ENCODE data around the gene COL8A1.
"Not testable (repeated sequence)": the region's sequence is repeated elsewhere in the genome, so short reads cannot be mapped to it uniquely, and the experiment has no call there.

COL8A1 gene

GRCh38 chr3:99638167-99638948 is at the start of gene COL8A1:
TSS of gene COL8A1 (plus strand) at chr3:99638594. CDS start at chr3:99790683, 152,089 bp downstream.
- Histone ChIP-seq H3K36me3 (ENCODE audit: control insufficient read depth, insufficient read depth, low read length) (no peaks in the 10 kb centered on the region), H3K27me3 (ENCODE audit: control insufficient read depth, insufficient read depth, low read length) (peaks cover 55% of the 10 kb centered on the region), H3K9me3 (ENCODE audit: control insufficient read depth, insufficient read depth, low read length) (no peaks in the 10 kb centered on the region), H3K4me3 (ENCODE audit: low read depth, low read length) (peak within 1 kb of the TSS; percentile 85), H3K9ac (ENCODE audit: low read depth, low read length) (no peak within 1 kb of the TSS), H3K4me1 (ENCODE audit: control insufficient read depth, insufficient read depth, low read length) (peaks cover 18% of the 10 kb centered on the region)

GRCh38 chr3:99589168-99589567 is 49.2 kb upstream of the COL8A1 start:
- not testable (repeated sequence) for H3K9ac ChIP-seq (ENCODE audit: low read depth, low read length); H3K36me3 ChIP-seq (ENCODE audit: control insufficient read depth, insufficient read depth, low read length); H3K4me1 ChIP-seq (ENCODE audit: control insufficient read depth, insufficient read depth, low read length); H3K4me3 ChIP-seq (ENCODE audit: low read depth, low read length); H3K9me3 ChIP-seq (ENCODE audit: control insufficient read depth, insufficient read depth, low read length); H3K27me3 ChIP-seq (ENCODE audit: control insufficient read depth, insufficient read depth, low read length)

- Histone ChIP-seq H3K9me3 (ENCODE audit: control insufficient read depth, insufficient read depth, low read length) (no peaks in the 10 kb centered on the region), H3K27me3 (ENCODE audit: control insufficient read depth, insufficient read depth, low read length) (no peaks in the 10 kb centered on the region), H3K36me3 (ENCODE audit: control insufficient read depth, insufficient read depth, low read length) (no peaks in the 10 kb centered on the region), H3K4me1 (ENCODE audit: control insufficient read depth, insufficient read depth, low read length) (peaks cover 7% of the 10 kb centered on the region), H3K4me3 (ENCODE audit: low read depth, low read length) (no peak overlapping the region), H3K9ac (ENCODE audit: low read depth, low read length) (no peak overlapping the region)
Observed at GRCh38 chr3:99599894-99600293, 38.5 kb upstream of the COL8A1 start.

- Histone ChIP-seq H3K4me3 (ENCODE audit: low read depth, low read length) (no peak overlapping the region), H3K4me1 (ENCODE audit: control insufficient read depth, insufficient read depth, low read length) (peaks cover 7% of the 10 kb centered on the region), H3K9ac (ENCODE audit: low read depth, low read length) (no peak overlapping the region), H3K36me3 (ENCODE audit: control insufficient read depth, insufficient read depth, low read length) (no peaks in the 10 kb centered on the region), H3K9me3 (ENCODE audit: control insufficient read depth, insufficient read depth, low read length) (no peaks in the 10 kb centered on the region), H3K27me3 (ENCODE audit: control insufficient read depth, insufficient read depth, low read length) (no peaks in the 10 kb centered on the region)
Observed at GRCh38 chr3:99601515-99601914, 36.9 kb upstream of the COL8A1 start.

- Histone ChIP-seq H3K27me3 (ENCODE audit: control insufficient read depth, insufficient read depth, low read length) (no peaks in the 10 kb centered on the region), H3K36me3 (ENCODE audit: control insufficient read depth, insufficient read depth, low read length) (no peaks in the 10 kb centered on the region), H3K9ac (ENCODE audit: low read depth, low read length) (no peak overlapping the region), H3K4me3 (ENCODE audit: low read depth, low read length) (no peak overlapping the region), H3K4me1 (ENCODE audit: control insufficient read depth, insufficient read depth, low read length) (peaks cover 7% of the 10 kb centered on the region), H3K9me3 (ENCODE audit: control insufficient read depth, insufficient read depth, low read length) (no peaks in the 10 kb centered on the region)
Observed at GRCh38 chr3:99602183-99602582, 36.2 kb upstream of the COL8A1 start.

GRCh38 chr3:99607151-99607550 is 31.2 kb upstream of the COL8A1 start:
- Histone ChIP-seq H3K4me1 (ENCODE audit: control insufficient read depth, insufficient read depth, low read length) (peaks cover under 1% of the 10 kb centered on the region), H3K9ac (ENCODE audit: low read depth, low read length) (no peak overlapping the region), H3K27me3 (ENCODE audit: control insufficient read depth, insufficient read depth, low read length) (no peaks in the 10 kb centered on the region), H3K4me3 (ENCODE audit: low read depth, low read length) (no peak overlapping the region), H3K36me3 (ENCODE audit: control insufficient read depth, insufficient read depth, low read length) (no peaks in the 10 kb centered on the region), H3K9me3 (ENCODE audit: control insufficient read depth, insufficient read depth, low read length) (no peaks in the 10 kb centered on the region)

GRCh38 chr3:99614768-99615167 is 23.6 kb upstream of the COL8A1 start:
- no peaks in the 10 kb centered on the region for H3K27me3 ChIP-seq (ENCODE audit: control insufficient read depth, insufficient read depth, low read length)
- no peak overlapping the region for H3K9ac ChIP-seq (ENCODE audit: low read depth, low read length)
- no peaks in the 10 kb centered on the region for H3K9me3 ChIP-seq (ENCODE audit: control insufficient read depth, insufficient read depth, low read length)
- no peaks in the 10 kb centered on the region for H3K4me1 ChIP-seq (ENCODE audit: control insufficient read depth, insufficient read depth, low read length)
- H3K4me3 ChIP-seq (ENCODE audit: low read depth, low read length) = no peak overlapping the region
- H3K36me3 ChIP-seq (ENCODE audit: control insufficient read depth, insufficient read depth, low read length) = no peaks in the 10 kb centered on the region

GRCh38 chr3:99620077-99620767 is 18.2 kb upstream of the COL8A1 start:
- H3K27me3 ChIP-seq (ENCODE audit: control insufficient read depth, insufficient read depth, low read length) = no peaks in the 10 kb centered on the region
- no peaks in the 10 kb centered on the region for H3K4me1 ChIP-seq (ENCODE audit: control insufficient read depth, insufficient read depth, low read length)
- no peak overlapping the region for H3K4me3 ChIP-seq (ENCODE audit: low read depth, low read length)
- no peaks in the 10 kb centered on the region for H3K9me3 ChIP-seq (ENCODE audit: control insufficient read depth, insufficient read depth, low read length)
- H3K36me3 ChIP-seq (ENCODE audit: control insufficient read depth, insufficient read depth, low read length) = no peaks in the 10 kb centered on the region
- H3K9ac ChIP-seq (ENCODE audit: low read depth, low read length) = no peak overlapping the region

- H3K9ac ChIP-seq (ENCODE audit: low read depth, low read length) = no peak overlapping the region
- no peak overlapping the region for H3K4me3 ChIP-seq (ENCODE audit: low read depth, low read length)
- H3K4me1 ChIP-seq (ENCODE audit: control insufficient read depth, insufficient read depth, low read length) = no peaks in the 10 kb centered on the region
- H3K36me3 ChIP-seq (ENCODE audit: control insufficient read depth, insufficient read depth, low read length) = no peaks in the 10 kb centered on the region
- no peaks in the 10 kb centered on the region for H3K9me3 ChIP-seq (ENCODE audit: control insufficient read depth, insufficient read depth, low read length)
- H3K27me3 ChIP-seq (ENCODE audit: control insufficient read depth, insufficient read depth, low read length) = no peaks in the 10 kb centered on the region
Observed at GRCh38 chr3:99620976-99621375, 17.4 kb upstream of the COL8A1 start.

GRCh38 chr3:99624496-99625236 is 13.7 kb upstream of the COL8A1 start:
- H3K4me3 ChIP-seq (ENCODE audit: low read depth, low read length) = no peak overlapping the region
- no peaks in the 10 kb centered on the region for H3K4me1 ChIP-seq (ENCODE audit: control insufficient read depth, insufficient read depth, low read length)
- no peak overlapping the region for H3K9ac ChIP-seq (ENCODE audit: low read depth, low read length)
- no peaks in the 10 kb centered on the region for H3K36me3 ChIP-seq (ENCODE audit: control insufficient read depth, insufficient read depth, low read length)
- no peaks in the 10 kb centered on the region for H3K9me3 ChIP-seq (ENCODE audit: control insufficient read depth, insufficient read depth, low read length)
- no peaks in the 10 kb centered on the region for H3K27me3 ChIP-seq (ENCODE audit: control insufficient read depth, insufficient read depth, low read length)

GRCh38 chr3:99625237-99625622 is 13.2 kb upstream of the COL8A1 start:
- no peaks in the 10 kb centered on the region for H3K27me3 ChIP-seq (ENCODE audit: control insufficient read depth, insufficient read depth, low read length)
- no peaks in the 10 kb centered on the region for H3K4me1 ChIP-seq (ENCODE audit: control insufficient read depth, insufficient read depth, low read length)
- H3K9ac ChIP-seq (ENCODE audit: low read depth, low read length) = no peak overlapping the region
- no peaks in the 10 kb centered on the region for H3K9me3 ChIP-seq (ENCODE audit: control insufficient read depth, insufficient read depth, low read length)
- H3K4me3 ChIP-seq (ENCODE audit: low read depth, low read length) = no peak overlapping the region
- no peaks in the 10 kb centered on the region for H3K36me3 ChIP-seq (ENCODE audit: control insufficient read depth, insufficient read depth, low read length)

Data from iPS-15b (cell line).